Dendritic cell treated with granulocyte-macrophage colony-stimulating factor and Interleukin-4, amounts not matched to agents 40 ng/mL and 50 ng/mL, for 4 days (primary cell): ENCODE measurements around the gene UGT1A6.

Source experiments
- H3K27ac Mint-ChIP-seq: one replicate; pipeline ENCODE4 v1.8.0; 2022; ENCODE audit warnings: mild to moderate bottlenecking, mixed read lengths
- H3K27me3 Mint-ChIP-seq: one replicate; pipeline ENCODE4 v1.8.0; 2022; ENCODE audit warnings: mild to moderate bottlenecking, mixed read lengths
- H3K36me3 Mint-ChIP-seq: one replicate; pipeline ENCODE4 v1.8.0; 2022; ENCODE audit warnings: low read depth, mixed read lengths
- H3K4me1 Mint-ChIP-seq: one replicate; pipeline ENCODE4 v1.8.0; 2022; ENCODE audit warnings: low read depth, mixed read lengths
- H3K4me3 Mint-ChIP-seq: one replicate; pipeline ENCODE4 v1.8.0; 2022; ENCODE audit warnings: mild to moderate bottlenecking, moderate library complexity, mixed read lengths
- H3K9me3 Mint-ChIP-seq: one replicate; pipeline ENCODE4 v1.8.0; 2022; ENCODE audit warnings: mixed read lengths
- intact Hi-C: fragments of 100-400 bp; cut with micrococcal nuclease; formaldehyde crosslinking; loops from one replicate; pipeline ENCODE4 v1.15.0; 2022

Gene UGT1A6

GRCh38 chr2:233799716-233800115 is 107.0 kb downstream of the UGT1A6 start:
- Mint-ChIP-seq H3K27ac (no peak overlapping the region), H3K9me3 (peaks cover 8% of the 10 kb centered on the region), H3K4me1 (no peaks in the 10 kb centered on the region), H3K4me3 (no peak overlapping the region), H3K36me3 (no peaks in the 10 kb centered on the region), H3K27me3 (no peaks in the 10 kb centered on the region)
- intact Hi-C loops = no loop called here

- H3K9me3 Mint-ChIP-seq = peaks cover 8% of the 10 kb centered on the region
- H3K27ac Mint-ChIP-seq = no peak overlapping the region
- intact Hi-C loops = no loop called here
- peaks cover 3% of the 10 kb centered on the region for H3K27me3 Mint-ChIP-seq
- H3K4me3 Mint-ChIP-seq = no peak overlapping the region
- H3K36me3 Mint-ChIP-seq = no peaks in the 10 kb centered on the region
- H3K4me1 Mint-ChIP-seq = no peaks in the 10 kb centered on the region
Measured at GRCh38 chr2:233800208-233800607, 107.5 kb downstream of the UGT1A6 start.

GRCh38 chr2:233801357-233802131 is 108.9 kb downstream of the UGT1A6 start:
- no peak overlapping the region for H3K4me3 Mint-ChIP-seq
- H3K4me1 Mint-ChIP-seq = no peaks in the 10 kb centered on the region
- peaks cover 3% of the 10 kb centered on the region for H3K27me3 Mint-ChIP-seq
- H3K36me3 Mint-ChIP-seq = no peaks in the 10 kb centered on the region
- peaks cover 8% of the 10 kb centered on the region for H3K9me3 Mint-ChIP-seq
- H3K27ac Mint-ChIP-seq = no peak overlapping the region
- intact Hi-C loops = no loop called here

- intact Hi-C loops = no loop called here
- Mint-ChIP-seq H3K27me3 (peaks cover 3% of the 10 kb centered on the region), H3K9me3 (peaks cover 8% of the 10 kb centered on the region), H3K27ac (no peak overlapping the region), H3K36me3 (no peaks in the 10 kb centered on the region), H3K4me3 (no peak overlapping the region), H3K4me1 (no peaks in the 10 kb centered on the region)
Measured at GRCh38 chr2:233802132-233802815, 109.6 kb downstream of the UGT1A6 start.

- peaks cover 8% of the 10 kb centered on the region for H3K9me3 Mint-ChIP-seq
- no peaks in the 10 kb centered on the region for H3K4me1 Mint-ChIP-seq
- intact Hi-C loops = no loop called here
- H3K27ac Mint-ChIP-seq = no peak overlapping the region
- H3K27me3 Mint-ChIP-seq = peaks cover 3% of the 10 kb centered on the region
- H3K4me3 Mint-ChIP-seq = no peak overlapping the region
- H3K36me3 Mint-ChIP-seq = no peaks in the 10 kb centered on the region
Measured at GRCh38 chr2:233803292-233803911, 110.7 kb downstream of the UGT1A6 start.

DNA sequence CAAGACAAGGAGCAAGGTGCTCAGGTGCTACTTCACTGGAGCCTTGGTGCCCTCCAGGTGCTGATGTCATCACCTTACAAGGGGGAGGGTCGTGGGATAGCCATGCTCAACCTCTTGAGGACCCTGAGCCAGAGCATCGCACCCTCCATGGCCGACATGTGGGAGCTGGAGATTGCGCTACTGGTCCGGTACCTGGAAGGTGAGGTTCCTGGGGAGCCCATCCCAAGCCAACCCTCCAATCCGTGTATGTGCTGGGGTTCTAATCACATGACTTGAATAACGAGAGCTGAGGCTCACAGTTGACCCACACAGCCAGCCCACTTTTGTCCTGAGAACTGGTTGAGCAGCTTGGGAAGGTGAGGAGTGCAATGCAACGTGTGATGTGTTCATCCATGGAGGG is 111.3 kb downstream of the UGT1A6 start:
- intact Hi-C loops = no loop called here
- Mint-ChIP-seq H3K27ac (no peak overlapping the region), H3K36me3 (no peaks in the 10 kb centered on the region), H3K9me3 (peaks cover 8% of the 10 kb centered on the region), H3K27me3 (peaks cover 3% of the 10 kb centered on the region), H3K4me1 (no peaks in the 10 kb centered on the region), H3K4me3 (no peak overlapping the region)

DNA sequence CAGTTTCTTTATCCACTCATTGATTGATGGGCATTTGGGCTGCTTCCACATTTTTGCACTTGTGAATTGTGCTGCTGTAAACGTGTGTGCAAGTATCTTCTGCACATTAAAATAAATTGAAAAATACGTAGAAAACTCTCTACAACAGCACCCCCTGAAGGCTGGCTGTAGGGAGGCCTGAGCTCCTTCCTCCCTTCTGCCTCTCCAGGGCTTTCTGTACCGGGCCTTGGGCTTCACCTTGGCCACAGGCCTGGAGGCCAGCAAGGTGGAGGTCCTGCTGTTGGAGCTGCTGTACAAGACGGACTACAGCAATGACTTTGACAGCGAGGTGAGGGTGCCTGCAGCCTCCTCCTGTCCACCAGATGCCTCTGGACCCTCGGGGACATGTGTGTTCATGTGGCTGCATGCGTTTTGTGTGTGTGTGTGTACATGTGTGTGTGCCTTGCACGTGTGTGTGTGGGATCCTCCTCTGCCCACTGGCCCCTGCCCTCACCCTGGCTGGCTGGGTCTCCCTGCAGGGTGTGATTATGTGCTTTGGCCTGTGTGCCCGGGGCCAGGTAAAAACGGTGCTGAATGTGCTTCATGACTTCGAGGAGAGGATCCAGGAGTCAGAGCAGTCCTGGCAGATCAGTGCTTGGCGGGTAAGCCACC is 114.7 kb downstream of the UGT1A6 start:
- no peak overlapping the region for H3K4me3 Mint-ChIP-seq
- no peaks in the 10 kb centered on the region for H3K36me3 Mint-ChIP-seq
- H3K27ac Mint-ChIP-seq = no peak overlapping the region
- intact Hi-C loops = no loop called here
- no peaks in the 10 kb centered on the region for H3K4me1 Mint-ChIP-seq
- peaks cover 3% of the 10 kb centered on the region for H3K27me3 Mint-ChIP-seq
- no peaks in the 10 kb centered on the region for H3K9me3 Mint-ChIP-seq

DNA sequence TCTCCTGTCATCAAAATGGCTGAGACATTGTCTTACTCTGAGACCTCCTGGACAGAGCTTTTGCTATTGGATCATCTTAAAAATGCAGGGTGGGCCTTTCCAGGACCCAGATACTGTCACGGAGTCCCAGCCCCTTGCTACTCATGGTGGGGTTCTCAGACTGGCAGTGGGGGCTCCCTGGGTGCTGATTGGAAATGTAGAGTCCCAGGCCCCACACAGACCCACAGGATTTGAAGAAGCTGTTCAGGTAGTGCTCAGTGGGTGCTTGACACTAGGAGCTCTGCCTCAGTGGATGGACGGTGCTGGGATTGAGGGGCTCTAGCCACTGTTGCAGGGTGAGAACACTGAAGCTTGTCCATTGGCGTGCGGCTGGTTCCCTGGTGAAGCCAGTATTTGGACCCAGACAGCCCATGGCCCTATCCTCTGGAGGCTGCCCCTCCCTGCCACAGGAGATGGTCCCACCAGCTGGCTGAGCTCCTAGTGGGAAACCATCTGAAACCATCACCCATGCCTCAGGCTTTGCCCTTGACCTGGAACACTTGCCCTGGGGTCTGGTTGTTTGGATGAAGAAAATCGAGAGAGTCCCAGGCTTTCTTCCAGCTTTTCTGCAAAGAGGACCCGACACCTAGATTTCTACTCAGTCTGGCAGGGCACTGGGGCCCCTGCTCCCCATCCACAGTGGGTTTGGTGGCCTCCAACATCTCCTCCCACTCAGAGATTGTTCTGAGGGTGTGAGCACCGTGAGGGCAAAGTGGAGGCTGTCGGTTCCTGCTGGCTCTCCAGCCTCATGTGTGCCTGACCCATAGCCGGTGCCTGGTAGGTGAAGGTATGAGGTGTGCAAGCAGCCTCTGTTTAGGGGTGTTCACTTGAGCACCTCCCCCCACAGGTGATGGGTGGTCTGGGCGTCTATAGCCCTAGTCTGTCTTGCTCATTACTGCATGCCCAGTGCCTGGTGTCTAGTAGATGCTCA is 115.6 kb downstream of the UGT1A6 start:
- H3K27ac Mint-ChIP-seq = no peak overlapping the region
- H3K27me3 Mint-ChIP-seq = peaks cover 3% of the 10 kb centered on the region
- H3K4me3 Mint-ChIP-seq = no peak overlapping the region

DNA sequence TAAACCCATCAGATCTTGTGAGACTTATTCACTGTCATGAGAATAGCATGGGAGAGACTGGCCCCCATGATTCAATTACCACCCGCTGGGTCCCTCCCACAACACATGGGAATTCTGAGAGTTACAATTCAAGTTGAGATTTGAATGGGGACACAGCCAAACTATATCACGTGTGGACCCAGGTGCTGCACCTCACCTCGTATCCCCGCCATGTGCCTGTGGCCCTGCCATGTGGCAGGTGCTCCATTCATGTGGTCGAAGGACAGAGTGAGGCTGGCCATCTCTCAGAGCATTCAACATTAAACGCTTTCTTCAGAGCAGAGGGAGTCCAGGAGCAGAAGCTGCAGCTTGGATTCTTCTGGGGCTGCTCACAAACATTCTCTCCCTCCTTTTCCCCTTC is 117.7 kb downstream of the UGT1A6 start:
- Mint-ChIP-seq H3K27ac (no peak overlapping the region), H3K36me3 (no peaks in the 10 kb centered on the region), H3K4me1 (no peaks in the 10 kb centered on the region), H3K27me3 (peaks cover 3% of the 10 kb centered on the region), H3K9me3 (no peaks in the 10 kb centered on the region), H3K4me3 (no peak overlapping the region)
- intact Hi-C loops = no loop called here

More for the DNA sequence above, 115.6 kb downstream of the UGT1A6 start:
- H3K9me3 Mint-ChIP-seq = no peaks in the 10 kb centered on the region
- H3K4me1 Mint-ChIP-seq = no peaks in the 10 kb centered on the region
- intact Hi-C loops = no loop called here
- H3K36me3 Mint-ChIP-seq = no peaks in the 10 kb centered on the region

- Mint-ChIP-seq H3K27me3 (peaks cover 3% of the 10 kb centered on the region), H3K27ac (no peak overlapping the region), H3K4me3 (no peak overlapping the region), H3K9me3 (no peaks in the 10 kb centered on the region), H3K36me3 (no peaks in the 10 kb centered on the region), H3K4me1 (no peaks in the 10 kb centered on the region)
- intact Hi-C loops = no loop called here
Measured at GRCh38 chr2:233811087-233811486, 118.4 kb downstream of the UGT1A6 start.

DNA sequence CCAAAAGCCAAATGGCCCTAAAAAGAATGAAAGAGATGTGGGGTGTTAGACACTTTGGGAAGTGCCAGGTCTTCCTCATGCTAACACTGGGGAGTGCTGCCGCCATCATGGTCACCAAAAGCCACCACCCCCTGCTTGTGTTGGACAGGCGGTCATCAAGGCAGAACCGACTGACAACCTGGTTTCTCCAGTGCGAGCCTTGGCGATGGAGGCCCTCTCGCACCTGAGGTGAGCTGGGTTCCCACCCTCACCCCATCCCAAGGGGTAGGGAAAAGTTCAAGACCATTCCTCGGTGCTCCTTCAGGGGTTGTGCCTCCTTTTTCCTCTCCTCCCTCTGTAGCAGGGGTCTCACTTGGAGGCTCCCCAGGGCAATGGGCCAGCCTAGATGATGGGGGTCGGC is 119.0 kb downstream of the UGT1A6 start:
- Mint-ChIP-seq H3K9me3 (no peaks in the 10 kb centered on the region), H3K27me3 (peaks cover 3% of the 10 kb centered on the region), H3K36me3 (no peaks in the 10 kb centered on the region), H3K4me3 (no peak overlapping the region), H3K27ac (no peak overlapping the region), H3K4me1 (no peaks in the 10 kb centered on the region)
- intact Hi-C loops = no loop called here

- H3K4me1 Mint-ChIP-seq = no peaks in the 10 kb centered on the region
- H3K9me3 Mint-ChIP-seq = no peaks in the 10 kb centered on the region
- no peak overlapping the region for H3K4me3 Mint-ChIP-seq
- intact Hi-C loops = no loop called here
- H3K27ac Mint-ChIP-seq = no peak overlapping the region
- H3K27me3 Mint-ChIP-seq = peaks cover 3% of the 10 kb centered on the region
- H3K36me3 Mint-ChIP-seq = no peaks in the 10 kb centered on the region
Measured at GRCh38 chr2:233813236-233814055, 120.8 kb downstream of the UGT1A6 start.
